ACHN (cell line): ENCODE data around the gene RPL22.

Source experiments
- DNase-seq: peaks from one replicate; pipeline ENCODE4 v3.0.0-alpha.2; 2015
- in situ Hi-C: cut with HindIII; loops from 2 replicates; pipeline ENCODE4 v1.10.0; 2017; ENCODE audit warnings: low sequenced_read_pairs, low pct_ligation_motif_present, low pct_unique_long_range_greater_than_20kb

The RPL22 gene

DNA sequence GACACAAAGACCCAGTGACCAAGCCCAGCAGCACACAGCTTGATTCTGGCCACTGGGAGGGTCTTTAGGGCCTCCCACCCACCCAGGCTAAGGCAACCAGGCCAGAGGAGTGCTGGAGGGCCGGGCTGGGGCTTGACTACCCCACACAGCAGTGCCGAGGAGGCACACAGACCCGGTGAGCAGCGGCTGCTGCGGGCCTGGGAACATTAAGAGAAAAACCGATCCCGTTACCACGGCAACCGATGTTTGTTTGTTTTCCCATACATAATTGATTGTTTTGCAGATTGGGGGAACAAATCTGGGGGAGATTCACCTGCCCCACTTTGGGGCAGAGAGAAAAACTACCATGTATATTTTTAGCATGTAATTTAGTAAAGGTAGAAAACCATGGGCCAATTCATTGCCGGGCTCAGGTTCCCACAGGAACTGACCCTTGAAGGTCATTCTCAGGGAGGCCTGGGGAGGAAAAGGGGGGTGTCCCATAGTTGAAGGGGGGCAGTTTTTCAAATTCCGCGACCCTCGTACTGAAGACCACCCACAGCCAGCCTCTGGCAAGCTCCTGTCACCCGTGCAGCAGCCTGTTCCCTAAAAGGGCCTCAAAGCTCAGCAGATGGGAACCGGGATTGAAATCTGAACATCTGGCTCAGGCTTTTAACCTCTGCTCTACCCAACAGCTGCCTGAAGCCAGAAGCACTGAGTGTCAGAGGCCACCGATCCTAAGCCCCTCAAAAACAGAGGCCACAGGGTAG, 54.6 kb downstream of the RPL22 start:
- DNase-seq: no peak
- in situ Hi-C loops: no loop called here

DNA sequence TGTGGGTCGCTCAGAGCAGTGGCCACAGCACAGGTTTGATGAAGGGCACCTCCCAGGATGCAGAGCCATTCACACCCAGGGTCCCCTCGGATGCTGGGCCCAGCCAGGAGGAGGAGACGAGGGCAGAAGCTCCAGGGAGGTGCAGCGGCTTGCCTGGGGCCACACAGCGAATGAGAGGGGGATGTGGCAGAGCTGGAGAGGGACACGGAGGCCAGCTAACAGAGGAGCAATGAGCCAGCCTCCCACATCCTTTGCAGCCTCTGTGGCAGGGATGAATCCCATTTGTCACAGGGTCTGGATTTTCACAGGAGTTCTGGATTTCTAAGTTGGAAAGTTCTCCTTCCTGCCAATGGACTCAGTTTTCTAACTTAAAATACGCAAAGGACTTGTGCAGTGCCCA, 55.2 kb downstream of the RPL22 start:
- in situ Hi-C loops: no loop called here
- DNase-seq: no peak

DNA sequence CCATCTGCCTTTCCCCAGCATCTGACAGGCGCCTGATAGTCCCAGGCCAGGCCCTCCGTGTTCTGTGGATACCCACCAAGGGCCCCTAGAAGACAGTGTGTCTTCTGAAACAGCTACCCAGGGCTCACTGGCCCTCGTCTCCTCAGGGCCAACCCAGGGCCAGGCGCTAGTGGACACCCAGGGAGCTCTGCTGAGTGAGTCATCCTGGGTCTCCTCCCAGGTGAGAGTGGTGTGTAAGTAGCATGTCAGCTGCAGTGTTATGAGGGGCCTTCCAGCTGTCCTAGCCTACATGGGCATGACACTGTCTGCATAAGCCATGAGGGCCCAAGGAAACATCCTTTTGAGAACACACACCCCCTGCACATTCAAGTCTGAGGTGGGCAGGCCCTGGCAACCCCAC, 56.0 kb downstream of the RPL22 start:
- in situ Hi-C loops: no loop called here
- no peak for DNase-seq

DNA sequence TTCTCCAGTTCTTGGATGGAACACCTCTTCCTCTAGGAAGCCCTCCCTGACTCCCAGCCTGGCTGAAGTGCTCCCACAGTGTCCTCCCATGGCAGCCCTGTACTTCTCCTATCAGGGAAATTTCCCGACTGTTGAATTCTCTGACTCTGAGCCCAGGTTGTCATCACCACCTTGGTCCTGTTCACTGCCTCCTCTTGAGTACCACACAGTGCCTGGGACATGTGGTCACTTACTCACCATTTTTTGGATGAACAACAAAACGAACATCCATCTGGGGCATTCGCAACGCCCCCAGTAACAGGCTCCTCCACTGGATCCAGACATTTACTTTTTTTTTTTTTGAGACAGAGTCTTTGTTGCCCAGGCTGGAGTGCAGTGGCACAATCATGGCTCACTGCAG, 56.7 kb downstream of the RPL22 start:
- DNase-seq: no peak
- in situ Hi-C loops: no loop called here

DNA sequence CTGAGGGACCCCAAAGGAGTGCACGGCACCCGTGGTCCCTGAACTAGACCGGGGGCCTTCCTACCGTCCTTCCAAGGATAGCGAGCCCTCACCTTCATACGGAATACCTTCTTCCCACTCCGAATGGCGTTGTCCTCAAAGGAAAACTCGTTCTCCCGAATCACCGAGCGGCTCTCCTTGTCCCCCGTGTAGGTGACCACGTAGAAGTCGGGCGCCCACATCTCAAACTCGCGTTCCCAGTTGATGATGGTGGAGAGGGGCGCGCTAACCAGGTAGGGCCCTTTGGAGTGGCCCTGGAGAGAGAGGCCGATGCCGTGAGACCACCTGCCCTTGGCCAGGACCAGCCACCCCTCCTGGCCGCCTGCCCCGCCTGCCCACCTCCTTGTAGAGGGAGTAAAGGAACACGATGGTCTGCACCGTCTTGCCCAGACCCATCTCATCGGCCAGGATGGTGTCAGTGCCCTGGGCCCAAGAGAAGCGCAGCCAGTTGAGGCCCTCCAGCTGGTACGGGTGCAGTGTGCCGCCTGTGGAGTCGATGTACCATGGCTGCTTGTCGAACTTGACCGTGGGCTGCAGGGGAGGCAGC, 57.3 kb downstream of the RPL22 start:
- in situ Hi-C loops: no loop called here
- DNase-seq: no peak

DNA sequence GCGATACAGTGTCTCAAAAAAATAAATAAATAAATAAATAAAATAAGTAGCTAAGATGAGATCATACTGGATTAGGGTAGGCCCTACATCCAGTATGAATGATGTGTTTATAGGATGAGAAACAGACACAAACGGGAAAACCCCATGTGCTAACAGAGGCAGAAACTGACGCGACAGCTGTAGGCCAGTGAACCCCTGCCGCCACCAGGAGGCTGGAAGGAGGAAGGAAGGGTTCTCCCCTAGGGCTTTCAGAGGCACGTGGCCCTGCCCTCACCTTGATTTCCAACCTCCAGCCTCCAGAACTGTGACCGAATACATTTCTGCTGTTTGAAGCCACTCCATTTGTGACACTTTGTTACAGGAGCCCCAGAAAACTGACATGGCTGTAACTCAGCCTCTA, 57.8 kb downstream of the RPL22 start:
- DNase-seq: no peak
- in situ Hi-C loops: no loop called here

DNA sequence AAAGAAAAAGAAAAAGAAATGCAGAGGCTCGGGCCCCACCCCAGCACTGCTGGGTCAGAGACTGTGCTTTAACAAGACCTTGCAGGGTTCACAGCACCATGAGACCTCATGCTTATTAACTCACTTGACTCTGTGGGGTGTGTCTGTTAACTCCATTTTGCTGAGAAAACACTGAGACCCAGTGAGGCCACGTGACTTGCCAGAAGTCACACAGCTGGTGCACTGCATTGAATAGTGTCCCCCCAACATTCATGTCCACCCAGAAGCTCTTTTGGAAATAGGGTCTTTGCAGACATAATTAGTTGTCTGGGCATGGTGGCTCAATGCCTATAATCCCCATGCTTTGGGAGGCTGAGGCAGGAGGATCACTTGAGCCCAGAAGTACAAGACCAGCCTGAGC, 59.0 kb downstream of the RPL22 start:
- DNase-seq: no peak
- in situ Hi-C loops: no loop called here

DNA sequence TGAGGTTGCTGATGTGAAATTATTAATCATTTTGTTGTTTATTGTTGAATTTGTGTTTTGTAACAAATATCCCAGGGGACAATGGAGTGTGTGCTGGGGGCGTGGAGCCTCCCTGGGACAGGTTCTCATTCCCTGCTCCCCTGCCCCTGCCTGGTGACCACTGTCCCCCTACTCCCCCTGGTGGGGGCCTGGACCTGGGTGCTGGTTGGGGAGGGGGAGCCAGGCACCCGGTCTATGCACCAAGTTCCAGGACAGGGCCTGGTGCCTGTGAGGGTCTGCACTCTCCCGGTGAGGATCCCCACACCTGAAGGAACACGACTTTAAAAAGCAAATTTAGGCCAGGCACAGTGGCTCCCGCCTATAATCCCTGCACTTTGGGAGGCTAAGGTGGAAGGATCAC, 61.6 kb downstream of the RPL22 start:
- in situ Hi-C loops: no loop called here
- no peak for DNase-seq

DNA sequence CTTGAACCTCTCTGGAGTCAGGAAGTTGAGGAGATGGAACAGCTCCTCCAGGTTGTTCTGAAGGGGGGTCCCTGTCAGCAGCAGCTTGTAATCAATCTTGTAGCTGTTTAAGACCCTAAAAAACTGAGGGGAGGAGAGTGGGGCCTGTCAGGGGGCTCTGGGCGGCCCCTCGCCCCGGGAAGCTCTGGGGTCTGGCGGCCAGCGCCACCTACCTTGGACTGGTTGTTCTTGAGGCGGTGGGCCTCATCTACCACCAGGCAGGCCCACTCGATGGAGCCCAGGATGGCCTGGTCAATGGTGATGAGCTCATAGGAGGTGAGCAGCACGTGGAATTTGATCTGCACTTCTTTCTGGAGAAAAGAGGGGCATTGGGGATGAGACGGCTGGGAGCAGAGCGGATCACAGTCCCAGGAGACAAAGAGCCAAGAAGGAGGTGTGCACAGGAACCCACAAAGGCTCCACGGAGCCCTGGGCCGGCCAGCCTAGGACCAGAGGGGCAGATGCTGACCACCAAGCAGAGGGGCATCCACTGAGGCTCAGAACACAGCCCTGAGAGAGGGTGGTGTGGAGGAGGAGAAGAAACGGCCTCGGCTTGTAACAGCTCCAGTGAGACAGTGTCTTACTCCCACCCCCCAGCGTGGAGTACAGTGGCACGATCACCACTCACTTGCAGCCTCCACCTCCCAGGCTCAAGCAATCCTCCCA, 62.7 kb downstream of the RPL22 start:
- in situ Hi-C loops: no loop called here
- DNase-seq: no peak
